GM21528 (cell line): ENCODE results near the gene ENTR1.
A peak's percentile ranks its signal among the peaks of the same experiment; 100 is the strongest.
"Not testable (repeated sequence)": the region's sequence is repeated elsewhere in the genome, so short reads cannot be mapped to it uniquely, and the experiment has no call there.

Experiments used
- ATAC-seq: cut with Tn5 transposase; IDR thresholded peaks from one replicate; pipeline ENCODE4 v1.9.1; 2021; ENCODE audit warnings: mild to moderate bottlenecking, moderate library complexity; ENCODE audit not compliant: unreplicated experiment, low FRiP score

The ENTR1 gene

GRCh38 chr9:136423432-136424146 lies 13.2 kb upstream of the ENTR1 start:
- ATAC-seq = no peak

- no peak for ATAC-seq
These were observed 12.5 kb upstream of the ENTR1 start for GRCh38 chr9:136422876-136423275.

GRCh38 chr9:136421791-136422190 lies 11.4 kb upstream of the ENTR1 start:
- ATAC-seq = no peak

- ATAC-seq = no peak
These were observed 8.6 kb upstream of the ENTR1 start for GRCh38 chr9:136419092-136419420.

GRCh38 chr9:136418182-136419091 lies 8.0 kb upstream of the ENTR1 start:
- no peak for ATAC-seq

- no peak for ATAC-seq
These were observed 6.5 kb upstream of the ENTR1 start for GRCh38 chr9:136416914-136417313.

GRCh38 chr9:136416427-136416826 lies 6.0 kb upstream of the ENTR1 start:
- ATAC-seq = no peak

- ATAC-seq = no peak
These were observed 2.5 kb upstream of the ENTR1 start for GRCh38 chr9:136412962-136413361.

GRCh38 chr9:136411378-136411777 lies 964 bp upstream of the ENTR1 start:
- no peak for ATAC-seq

- peak; percentile 36 for ATAC-seq
These were observed 608 bp downstream of the ENTR1 start for GRCh38 chr9:136409557-136410455.

- no peak for ATAC-seq
These were observed 2.5 kb downstream of the ENTR1 start for GRCh38 chr9:136407911-136408310.

GRCh38 chr9:136407061-136407460 lies 3.4 kb downstream of the ENTR1 start:
- ATAC-seq = not testable (repeated sequence)

GRCh38 chr9:136405904-136406303 lies 4.5 kb downstream of the ENTR1 start:
- not testable (repeated sequence) for ATAC-seq

GRCh38 chr9:136405481-136405880 lies 4.9 kb downstream of the ENTR1 start:
- no peak for ATAC-seq

GRCh38 chr9:136404801-136405136 lies 5.6 kb downstream of the ENTR1 start:
- ATAC-seq = no peak

- no peak for ATAC-seq
These were observed 6.3 kb downstream of the ENTR1 start for GRCh38 chr9:136403915-136404800.

- no peak for ATAC-seq
These were observed 6.9 kb downstream of the ENTR1 start for GRCh38 chr9:136403538-136403914.

- ATAC-seq = no peak
These were observed 8.3 kb downstream of the ENTR1 start for GRCh38 chr9:136402067-136402466.

GRCh38 chr9:136401173-136401922 lies 9.1 kb downstream of the ENTR1 start:
- ATAC-seq = no peak
